ENCODE measurements around the gene TEDDM1. TPM values are rescaled to one million over a fixed set of nuclear protein-coding genes. Genes with fewer than 3 reads are reported as not detected.

Gene TEDDM1
- polyA plus RNA-seq, 1 of the 3 experiments (the other 2 are of a cell fraction), result not detected

DNA sequence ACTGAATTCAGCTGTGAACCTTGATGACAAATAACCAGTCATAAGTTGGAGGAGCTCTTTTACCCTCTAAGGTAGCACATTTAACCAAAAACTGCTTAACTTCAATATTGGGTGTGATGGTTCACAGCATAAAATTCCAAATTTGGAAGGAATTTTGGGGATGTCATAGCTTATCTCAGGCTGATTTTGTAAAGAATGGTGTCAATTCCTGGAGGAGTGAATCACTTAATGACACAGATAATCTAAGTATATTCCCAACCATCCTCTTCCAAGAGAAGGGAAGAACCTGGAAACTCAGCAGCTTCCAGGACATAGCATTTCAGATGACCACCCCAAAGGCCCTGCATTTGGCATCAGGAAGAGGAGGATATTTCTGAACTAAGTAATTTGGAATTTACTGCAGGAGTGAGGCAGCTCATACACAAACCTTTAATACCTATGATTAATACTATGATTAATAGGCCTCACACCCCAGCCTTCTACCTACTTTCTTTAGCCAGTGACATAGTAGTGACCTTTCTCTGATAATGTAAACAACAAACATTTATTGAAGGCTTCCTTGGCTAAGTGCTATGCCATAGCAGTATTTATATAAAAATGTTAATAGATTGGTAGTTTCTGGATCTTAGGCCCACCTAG, 23.4 kb downstream of the TEDDM1 start:
- H3K9me3 ChIP-seq, result no peaks in the 10 kb centered on the region
- POLR2A ChIA-PET, result interaction anchor here (1.3 kb wide), 1 partner anchor 15 kb away, joined by 3 read pairs; the partner anchor contains the start of gene GLUL
- no peaks in the 10 kb centered on the region; the same call in 1 of the 2 replicates for H3K27me3 ChIP-seq (ENCODE audit: insufficient read depth)
- H3F3A ChIP-seq (replicated peaks; ENCODE audit: insufficient read depth), result no peaks in the 10 kb centered on the region
- H3K79me2 ChIP-seq (ENCODE audit: insufficient read depth), result no peaks in the 10 kb centered on the region
- CTCF ChIA-PET, result interaction anchor here (1.1 to 1.9 kb wide), 6 partner anchors 11 to 292 kb away, joined by 3 to 8 read pairs (median 4); partner anchors contain the start of gene GLUL
- DNase-seq, result no peak
- H3K4me3 ChIP-seq (ENCODE audit: low read depth in 2 of 2, low read length in 1 of 2), result no peak overlapping the region
- no peaks in the 10 kb centered on the region for H3K4me1 ChIP-seq (ENCODE audit: control insufficient read depth in 1 of 2, insufficient read depth in 2 of 2, low read depth in 1 of 2, low read length in 1 of 2)
- H3K27ac ChIP-seq (ENCODE audit: low read depth in 2 of 2, low read length in 1 of 2), result no peak overlapping the region
- H3K36me3 ChIP-seq (replicated peaks in 1 of 2; ENCODE audit: control insufficient read depth in 1 of 2, insufficient read depth in 2 of 2, low read length in 1 of 2), result peaks cover 0 to 3% of the 10 kb centered on the region in 2 experiments
- H3K9ac ChIP-seq, result no peak overlapping the region
- TF ChIP-seq GABPA (IDR thresholded peaks at IDR 0.05; ENCODE audit: low read depth) (no peak), NFIC (IDR thresholded peaks at IDR 0.05; ENCODE audit: borderline replicate concordance) (no peak), RXRA (IDR thresholded peaks at IDR 0.05; ENCODE audit: borderline replicate concordance, low read depth) (no peak), RAD21 (IDR thresholded peaks at IDR 0.05; ENCODE audit: low read length) (no peak), EZH2phosphoT487 (IDR thresholded peaks at IDR 0.05; ENCODE audit: borderline replicate concordance, low read depth) (no peak), SIN3A (IDR thresholded peaks at IDR 0.05; ENCODE audit: borderline replicate concordance, low read depth, low read length) (no peak), EP300 (IDR thresholded peaks at IDR 0.05; ENCODE audit: borderline replicate concordance in 1 of 2, low read depth in 1 of 2, low read length in 1 of 2) (no peak), SMC3 (IDR thresholded peaks at IDR 0.05; ENCODE audit: low read depth, low read length) (no peak), FOXM1 (IDR thresholded peaks at IDR 0.05; ENCODE audit: low read depth) (no peak), TCF12 (IDR thresholded peaks at IDR 0.05) (no peak), TEAD4 (IDR thresholded peaks at IDR 0.05; ENCODE audit: borderline replicate concordance, insufficient read depth) (no peak), FOSL2 (IDR thresholded peaks at IDR 0.05; ENCODE audit: borderline replicate concordance, low read depth) (no peak)
- TF ChIP-seq, protein P1, sequence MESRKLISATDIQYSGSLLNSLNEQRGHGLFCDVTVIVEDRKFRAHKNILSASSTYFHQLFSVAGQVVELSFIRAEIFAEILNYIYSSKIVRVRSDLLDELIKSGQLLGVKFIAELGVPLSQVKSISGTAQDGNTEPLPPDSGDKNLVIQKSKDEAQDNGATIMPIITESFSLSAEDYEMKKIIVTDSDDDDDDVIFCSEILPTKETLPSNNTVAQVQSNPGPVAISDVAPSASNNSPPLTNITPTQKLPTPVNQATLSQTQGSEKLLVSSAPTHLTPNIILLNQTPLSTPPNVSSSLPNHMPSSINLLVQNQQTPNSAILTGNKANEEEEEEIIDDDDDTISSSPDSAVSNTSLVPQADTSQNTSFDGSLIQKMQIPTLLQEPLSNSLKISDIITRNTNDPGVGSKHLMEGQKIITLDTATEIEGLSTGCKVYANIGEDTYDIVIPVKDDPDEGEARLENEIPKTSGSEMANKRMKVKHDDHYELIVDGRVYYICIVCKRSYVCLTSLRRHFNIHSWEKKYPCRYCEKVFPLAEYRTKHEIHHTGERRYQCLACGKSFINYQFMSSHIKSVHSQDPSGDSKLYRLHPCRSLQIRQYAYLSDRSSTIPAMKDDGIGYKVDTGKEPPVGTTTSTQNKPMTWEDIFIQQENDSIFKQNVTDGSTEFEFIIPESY (IDR thresholded peaks at IDR 0.05; ENCODE audit: borderline replicate concordance, low read depth), result no peak
- TF ChIP-seq, protein P2, sequence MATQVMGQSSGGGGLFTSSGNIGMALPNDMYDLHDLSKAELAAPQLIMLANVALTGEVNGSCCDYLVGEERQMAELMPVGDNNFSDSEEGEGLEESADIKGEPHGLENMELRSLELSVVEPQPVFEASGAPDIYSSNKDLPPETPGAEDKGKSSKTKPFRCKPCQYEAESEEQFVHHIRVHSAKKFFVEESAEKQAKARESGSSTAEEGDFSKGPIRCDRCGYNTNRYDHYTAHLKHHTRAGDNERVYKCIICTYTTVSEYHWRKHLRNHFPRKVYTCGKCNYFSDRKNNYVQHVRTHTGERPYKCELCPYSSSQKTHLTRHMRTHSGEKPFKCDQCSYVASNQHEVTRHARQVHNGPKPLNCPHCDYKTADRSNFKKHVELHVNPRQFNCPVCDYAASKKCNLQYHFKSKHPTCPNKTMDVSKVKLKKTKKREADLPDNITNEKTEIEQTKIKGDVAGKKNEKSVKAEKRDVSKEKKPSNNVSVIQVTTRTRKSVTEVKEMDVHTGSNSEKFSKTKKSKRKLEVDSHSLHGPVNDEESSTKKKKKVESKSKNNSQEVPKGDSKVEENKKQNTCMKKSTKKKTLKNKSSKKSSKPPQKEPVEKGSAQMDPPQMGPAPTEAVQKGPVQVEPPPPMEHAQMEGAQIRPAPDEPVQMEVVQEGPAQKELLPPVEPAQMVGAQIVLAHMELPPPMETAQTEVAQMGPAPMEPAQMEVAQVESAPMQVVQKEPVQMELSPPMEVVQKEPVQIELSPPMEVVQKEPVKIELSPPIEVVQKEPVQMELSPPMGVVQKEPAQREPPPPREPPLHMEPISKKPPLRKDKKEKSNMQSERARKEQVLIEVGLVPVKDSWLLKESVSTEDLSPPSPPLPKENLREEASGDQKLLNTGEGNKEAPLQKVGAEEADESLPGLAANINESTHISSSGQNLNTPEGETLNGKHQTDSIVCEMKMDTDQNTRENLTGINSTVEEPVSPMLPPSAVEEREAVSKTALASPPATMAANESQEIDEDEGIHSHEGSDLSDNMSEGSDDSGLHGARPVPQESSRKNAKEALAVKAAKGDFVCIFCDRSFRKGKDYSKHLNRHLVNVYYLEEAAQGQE (IDR thresholded peaks at IDR 0.05; ENCODE audit: low read depth, low read length), result no peak
- TF ChIP-seq, protein P3, sequence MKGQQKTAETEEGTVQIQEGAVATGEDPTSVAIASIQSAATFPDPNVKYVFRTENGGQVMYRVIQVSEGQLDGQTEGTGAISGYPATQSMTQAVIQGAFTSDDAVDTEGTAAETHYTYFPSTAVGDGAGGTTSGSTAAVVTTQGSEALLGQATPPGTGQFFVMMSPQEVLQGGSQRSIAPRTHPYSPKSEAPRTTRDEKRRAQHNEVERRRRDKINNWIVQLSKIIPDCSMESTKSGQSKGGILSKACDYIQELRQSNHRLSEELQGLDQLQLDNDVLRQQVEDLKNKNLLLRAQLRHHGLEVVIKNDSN (IDR thresholded peaks at IDR 0.05; ENCODE audit: borderline replicate concordance, low read depth), result no peak
- no peak overlapping the region for H2AFZ ChIP-seq (ENCODE audit: low read depth)
- no peak overlapping the region for H3K4me2 ChIP-seq
- H3K9me2 ChIP-seq, result no peaks in the 10 kb centered on the region
- no peaks in the 10 kb centered on the region for H4K20me1 ChIP-seq (ENCODE audit: insufficient read depth)
